Stimulated activated CD4-positive, alpha-beta T cell treated with anti-CD3 and anti-CD28 coated beads, Interleukin-4, amount 100 ng/mL, for 1 hour (primary cell): ENCODE data around the gene SLC25A51.
"Not testable (repeated sequence)": the region's sequence is repeated elsewhere in the genome, so short reads cannot be mapped to it uniquely, and the experiment has no call there.

Experiments used
- DNase-seq: peaks from one replicate; pipeline ENCODE4 v3.0.0-alpha.2; 2020

SLC25A51 gene

DNA sequence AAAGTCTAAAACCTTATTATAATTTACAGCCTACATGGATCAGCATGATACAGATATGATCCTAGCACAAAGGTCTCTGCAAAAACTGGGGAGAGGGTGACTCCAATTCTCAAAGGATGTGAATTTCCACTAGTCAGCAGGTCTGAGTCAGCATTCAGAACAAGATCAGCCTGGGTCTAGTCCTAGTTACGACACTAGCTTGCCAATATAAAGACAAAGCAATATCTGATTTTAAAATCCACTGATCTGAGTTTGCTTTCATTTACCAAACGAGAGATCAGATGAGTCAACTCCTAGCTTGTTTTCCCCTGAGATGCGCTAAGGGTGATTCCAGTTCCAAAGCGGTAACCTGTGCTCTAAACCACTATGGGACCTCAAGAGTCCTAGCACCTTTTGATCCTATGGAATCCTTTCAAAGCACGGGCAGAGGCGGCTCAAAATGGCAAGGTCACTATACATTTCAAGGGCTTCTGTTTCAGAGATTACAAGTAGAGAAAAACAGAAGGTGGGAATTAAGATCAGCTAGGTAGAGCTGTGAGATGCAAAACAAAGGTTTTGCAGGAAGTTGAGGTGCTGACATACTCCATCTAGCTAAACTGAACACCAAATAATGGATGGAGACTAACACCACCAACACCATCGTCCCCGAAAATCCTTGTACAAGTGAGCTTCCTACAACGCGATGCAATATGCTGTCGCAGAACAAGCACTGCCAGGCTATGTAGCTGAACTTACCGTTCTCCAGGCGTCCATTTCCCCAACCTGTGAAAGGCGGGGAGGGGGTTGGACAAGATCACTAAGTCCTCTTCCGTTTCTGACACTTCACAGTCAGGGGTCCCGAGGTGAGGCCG, 906 bp downstream of the SLC25A51 start:
- no peak for DNase-seq

DNA sequence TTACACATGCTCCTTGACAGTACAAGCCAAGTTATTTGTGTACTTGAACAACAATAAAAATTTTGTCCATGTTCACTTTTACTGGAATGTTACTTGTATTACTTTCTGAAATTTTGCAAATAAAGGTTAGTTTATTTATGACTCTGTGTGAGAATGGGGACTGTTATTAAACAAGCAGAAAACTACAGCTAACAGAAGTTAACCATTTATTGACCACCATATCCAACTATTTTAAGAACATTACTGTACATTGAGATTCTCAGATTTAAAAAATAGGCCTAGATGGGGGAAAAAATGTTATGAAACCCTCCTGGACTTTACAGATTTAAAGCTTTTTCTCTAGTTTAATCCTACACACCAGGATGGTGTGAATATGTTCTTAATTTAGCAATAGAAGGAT, 1.8 kb downstream of the SLC25A51 start:
- no peak for DNase-seq

DNA sequence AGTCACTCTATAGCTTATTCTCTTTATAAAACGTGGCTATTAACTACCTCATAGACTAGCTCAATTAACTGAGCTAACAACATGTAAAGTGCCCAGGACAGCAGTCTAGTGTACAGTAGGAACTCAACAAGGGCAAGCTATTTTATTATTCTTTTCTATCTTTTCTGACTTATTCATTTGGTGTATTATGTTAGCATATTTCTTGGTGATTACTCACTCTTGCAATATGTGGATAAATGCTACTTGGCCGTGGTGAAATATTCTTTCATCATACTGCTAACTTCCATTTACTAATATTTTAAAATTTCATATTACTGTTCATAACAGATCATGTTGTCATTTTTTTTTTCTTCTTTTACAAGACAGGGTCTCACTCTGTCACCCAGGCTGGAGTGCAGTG, 4.9 kb downstream of the SLC25A51 start:
- DNase-seq = no peak

DNA sequence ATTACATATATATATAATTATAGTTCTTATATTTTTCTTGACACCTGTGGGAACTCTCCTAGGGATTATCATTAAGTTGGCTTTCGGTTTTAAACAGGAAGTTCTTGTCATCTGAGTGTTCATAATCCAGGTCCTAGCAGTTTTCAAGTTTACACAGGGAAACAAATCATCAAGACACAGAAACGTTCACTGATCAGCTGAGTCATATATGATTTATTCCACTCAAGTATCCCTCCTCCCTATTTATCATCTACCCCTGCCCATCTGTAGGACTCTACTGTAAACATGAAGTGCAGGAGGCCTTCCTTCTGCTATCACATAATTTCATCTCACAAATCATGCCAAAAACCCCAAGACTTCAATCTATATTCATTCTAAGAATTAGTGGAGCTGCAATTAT, 6.3 kb downstream of the SLC25A51 start:
- DNase-seq = no peak

DNA sequence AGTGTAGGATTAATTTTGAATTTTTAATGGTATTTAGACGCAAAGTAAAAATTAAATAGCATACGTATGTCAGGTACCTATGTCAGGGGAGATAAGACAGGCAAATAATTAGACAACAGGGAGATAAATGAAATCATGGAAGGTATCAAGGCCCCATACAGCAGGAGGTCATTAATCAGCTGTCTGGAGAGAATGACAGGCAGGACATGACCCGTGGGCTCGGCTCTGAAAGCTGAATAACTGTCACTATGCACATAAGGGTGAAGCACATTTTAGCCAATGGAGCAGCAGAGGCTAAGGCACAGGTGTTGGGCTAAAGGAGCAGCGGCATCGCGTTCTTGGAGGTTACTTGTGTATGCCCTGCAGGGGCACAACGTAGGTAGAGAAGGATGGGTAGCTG, 11.9 kb downstream of the SLC25A51 start:
- DNase-seq = no peak

DNA sequence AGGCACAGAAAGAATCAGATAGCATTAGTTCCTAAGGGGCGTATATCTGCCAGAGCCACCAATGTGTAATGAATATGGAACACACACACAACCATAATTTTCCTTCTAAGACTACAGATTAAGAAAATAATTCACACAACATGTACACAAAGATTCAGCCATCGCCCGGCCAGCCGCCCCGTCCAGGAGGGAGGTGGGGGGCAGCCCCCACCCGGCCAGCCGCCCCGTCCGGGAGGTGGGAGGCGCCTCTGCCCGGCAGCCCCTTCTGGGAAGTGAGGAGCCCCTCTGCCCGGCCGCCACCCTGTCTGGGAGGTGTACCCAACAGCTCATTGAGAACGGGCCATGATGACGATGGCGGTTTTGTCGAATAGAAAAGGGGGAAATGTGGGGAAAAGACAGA, 12.9 kb downstream of the SLC25A51 start:
- DNase-seq = not testable (repeated sequence)

DNA sequence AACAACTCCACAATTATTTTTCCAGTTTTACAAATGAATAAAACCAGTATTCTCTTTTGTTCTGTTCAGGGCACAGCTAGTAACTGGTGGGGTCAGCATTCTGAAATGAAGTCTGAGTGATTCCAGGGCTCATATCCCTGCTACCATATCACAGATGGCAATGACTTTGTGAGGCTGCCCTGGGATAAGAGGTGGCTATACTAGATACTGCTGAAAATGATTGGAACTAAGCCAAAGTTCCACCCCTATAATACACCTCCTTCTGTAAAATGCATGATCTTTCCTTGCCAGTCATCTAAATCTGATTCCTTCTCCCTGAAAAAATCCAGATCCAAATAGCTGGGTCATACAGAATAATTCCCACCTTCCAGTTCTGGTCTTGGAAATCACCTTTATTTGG, 14.4 kb downstream of the SLC25A51 start:
- DNase-seq = no peak

DNA sequence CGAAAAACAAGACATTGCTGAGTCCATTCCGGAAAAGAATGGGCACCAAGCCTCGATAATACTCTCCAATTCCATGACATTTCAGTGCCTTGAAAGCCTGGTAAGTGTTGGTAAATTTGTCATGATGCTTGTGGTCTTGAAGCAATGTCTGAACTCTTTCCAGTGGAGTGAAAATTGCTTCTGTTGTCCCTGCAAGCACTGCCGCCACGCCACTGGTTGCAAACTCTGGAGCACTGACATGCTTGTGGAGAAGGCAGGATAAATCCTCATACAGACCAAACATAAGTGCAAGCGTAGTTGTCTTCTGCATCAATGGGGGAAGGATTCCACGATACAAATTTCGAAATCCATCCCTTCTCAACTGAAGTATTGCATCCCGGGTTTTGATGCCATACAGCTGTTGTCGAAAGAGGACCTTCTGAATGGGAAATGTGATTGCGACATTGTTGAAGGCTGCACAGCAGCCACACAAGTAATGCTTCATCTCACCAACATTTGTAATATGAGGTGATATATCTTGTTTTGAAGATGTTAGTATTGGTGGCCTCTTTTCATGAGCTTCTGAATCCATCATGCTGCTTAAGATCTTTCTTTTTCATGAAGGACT, 15.8 kb downstream of the SLC25A51 start:
- not testable (repeated sequence) for DNase-seq

DNA sequence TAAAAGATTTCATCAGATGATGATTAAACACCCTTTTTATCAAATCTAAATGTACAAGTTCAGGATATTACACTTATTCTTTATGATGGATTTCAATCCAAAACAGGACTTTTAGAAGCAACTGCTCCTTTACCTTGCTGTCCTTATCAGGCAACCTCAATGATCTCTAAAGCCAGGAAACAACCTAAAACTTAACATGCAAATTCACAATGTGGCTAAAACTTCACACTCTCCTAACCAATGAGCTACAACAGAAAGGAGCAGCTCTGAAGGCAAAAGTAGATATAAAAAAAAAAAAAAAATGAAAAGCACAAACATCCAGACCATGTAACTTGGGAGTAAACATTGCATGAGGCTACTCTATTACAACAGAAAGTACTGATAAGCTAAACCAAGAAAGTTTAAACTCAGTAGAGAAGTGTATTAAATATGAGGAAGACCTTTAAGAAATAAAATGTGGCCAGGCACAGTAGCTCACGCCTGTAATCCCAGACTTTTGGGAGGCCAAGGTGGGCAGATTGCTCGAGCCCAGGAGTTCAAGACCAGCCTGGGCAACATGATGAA, 22.9 kb downstream of the SLC25A51 start:
- no peak for DNase-seq

DNA sequence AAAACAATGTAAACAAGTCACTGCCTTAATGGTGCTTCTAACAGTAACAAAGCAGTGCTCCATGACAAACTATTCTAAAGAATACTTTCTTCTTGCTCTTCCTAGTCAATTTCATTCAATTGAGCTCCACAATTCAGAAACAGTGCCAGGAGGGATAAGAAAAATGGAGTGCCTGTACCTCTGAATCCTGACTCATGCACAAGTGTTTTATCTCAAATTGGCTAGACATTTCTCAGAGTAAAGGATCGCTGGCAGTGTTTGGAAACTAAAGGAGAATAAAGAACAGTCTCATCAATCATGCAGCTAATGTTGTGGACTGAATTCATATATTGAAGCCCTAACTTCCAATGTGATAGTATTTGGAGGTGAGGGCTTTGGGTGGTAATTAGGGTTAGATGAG, 27.6 kb downstream of the SLC25A51 start:
- DNase-seq = no peak

DNA sequence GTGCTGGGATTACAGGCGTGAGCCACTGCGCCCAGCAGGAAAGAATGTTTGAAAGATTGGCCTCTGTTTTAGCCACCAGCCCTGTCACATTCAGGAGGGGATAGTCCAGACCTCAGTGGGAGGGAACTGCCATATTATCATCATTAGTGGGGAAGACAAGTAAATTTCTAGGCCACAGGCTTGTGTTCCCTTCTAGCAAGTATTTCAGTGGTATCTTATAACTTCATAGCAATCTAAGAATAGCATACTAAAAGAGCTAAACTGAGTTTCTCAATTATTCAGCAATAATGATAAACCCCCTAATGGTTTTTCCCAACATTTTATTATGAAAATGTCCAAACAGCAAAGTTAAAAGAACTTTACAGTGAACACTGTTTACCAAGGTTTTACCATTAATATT, 30.0 kb downstream of the SLC25A51 start:
- no peak for DNase-seq

DNA sequence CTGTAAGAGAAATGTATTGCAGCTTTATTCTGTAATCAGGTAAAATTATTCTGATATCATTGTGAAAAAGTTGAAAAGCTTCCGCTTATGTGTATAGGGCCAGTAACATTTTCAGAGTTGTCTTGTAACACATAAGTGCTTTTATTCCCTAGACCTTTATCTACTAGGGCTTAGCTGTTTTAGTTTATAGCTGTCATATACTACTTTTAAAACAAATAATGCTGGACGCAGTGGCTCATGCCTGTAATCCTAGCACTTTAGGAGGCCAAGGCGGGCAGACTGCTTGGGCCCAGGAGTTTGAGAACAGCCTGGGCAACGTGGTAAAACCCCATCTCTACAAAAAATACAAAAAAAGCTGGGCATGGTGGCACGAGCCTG, 33.1 kb downstream of the SLC25A51 start:
- DNase-seq = no peak

DNA sequence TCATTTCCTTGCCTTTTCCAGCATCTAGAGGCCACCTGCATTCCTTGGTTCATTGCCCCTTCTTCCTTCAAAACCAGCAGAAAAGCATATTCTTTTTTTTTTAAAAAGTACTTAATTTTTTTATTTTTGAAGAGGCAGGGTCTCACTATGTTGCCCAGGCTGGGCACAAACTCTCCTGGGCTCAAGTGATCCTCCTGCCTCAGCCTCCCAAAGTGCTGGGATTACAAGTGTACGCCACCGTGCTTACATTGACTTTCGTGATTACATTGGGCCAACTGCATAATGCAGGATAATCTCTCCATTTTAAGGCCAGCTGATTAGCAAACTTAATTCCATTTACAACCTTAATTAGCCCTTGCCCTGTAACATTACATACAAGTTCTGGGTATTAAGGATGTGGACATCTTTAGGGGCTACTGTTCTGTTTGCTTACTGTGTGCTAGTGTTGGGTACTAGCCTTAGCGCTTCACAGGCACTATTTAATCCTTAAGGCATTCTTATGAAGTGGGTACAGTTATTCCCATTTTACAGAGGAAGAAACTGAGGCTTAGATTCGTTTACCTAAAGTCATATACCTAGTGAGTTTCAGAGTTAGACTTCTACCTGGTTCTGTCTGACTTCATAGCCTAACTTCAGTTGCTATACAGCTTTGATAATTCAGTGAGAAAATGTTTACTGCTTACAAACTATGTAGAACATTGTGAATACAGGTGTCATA, 33.7 kb downstream of the SLC25A51 start:
- no peak for DNase-seq

DNA sequence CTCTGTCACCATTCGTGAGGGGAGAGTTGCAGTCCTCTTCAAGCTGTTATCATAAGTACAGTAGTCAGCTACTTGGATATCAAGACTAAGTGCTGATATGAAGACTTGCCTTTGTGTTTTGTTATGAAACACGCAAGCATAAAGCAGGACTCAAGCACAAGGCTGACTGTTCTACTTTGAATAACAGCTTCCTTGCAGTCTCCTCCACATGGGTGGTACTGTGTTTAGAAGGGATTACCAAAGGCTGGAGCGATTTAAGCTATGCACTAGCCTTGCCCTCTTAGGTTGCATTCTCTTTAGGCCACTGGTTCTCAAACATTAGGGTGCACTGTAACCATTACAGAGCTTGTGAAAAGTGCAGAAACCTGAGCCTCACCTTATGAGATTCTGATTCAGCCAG, 41.4 kb downstream of the SLC25A51 start:
- DNase-seq = no peak

DNA sequence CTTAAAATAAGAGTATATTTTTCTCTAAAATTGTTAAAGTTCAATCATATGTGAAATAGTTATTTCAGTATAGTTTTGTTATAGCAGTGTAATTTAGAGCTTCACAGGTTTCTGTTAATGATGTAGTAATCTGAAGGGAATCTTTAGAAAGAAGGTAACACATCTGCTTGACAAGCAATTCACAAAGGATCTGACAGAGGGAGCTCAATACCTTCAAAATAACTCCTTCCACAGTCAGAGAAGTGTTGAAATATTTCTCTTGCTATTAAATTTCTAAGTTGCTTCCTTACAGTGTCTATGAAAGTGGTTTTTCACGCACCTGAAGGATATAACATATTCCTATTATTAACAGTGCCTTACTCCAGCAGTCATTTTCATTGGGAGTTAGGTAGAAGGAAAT, 44.9 kb downstream of the SLC25A51 start:
- DNase-seq = no peak

DNA sequence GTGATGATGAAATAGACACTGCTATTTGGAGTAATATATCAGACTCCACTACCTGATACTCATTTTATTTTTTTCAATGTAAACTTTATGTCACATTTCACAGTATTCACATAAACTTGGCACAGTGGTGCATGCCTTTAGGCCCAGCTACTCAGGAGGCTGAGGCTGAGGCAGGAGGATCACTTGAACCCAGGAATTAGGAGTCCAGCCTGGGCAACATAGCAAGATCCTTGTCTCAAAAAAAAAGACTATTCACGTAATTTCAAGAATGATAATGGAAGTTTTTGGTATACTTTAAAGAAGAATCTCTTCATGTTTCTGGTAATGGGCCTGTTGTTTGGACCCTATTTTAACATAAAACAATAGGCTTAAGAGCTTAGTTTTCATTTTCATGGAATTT, 47.4 kb downstream of the SLC25A51 start:
- DNase-seq = no peak

DNA sequence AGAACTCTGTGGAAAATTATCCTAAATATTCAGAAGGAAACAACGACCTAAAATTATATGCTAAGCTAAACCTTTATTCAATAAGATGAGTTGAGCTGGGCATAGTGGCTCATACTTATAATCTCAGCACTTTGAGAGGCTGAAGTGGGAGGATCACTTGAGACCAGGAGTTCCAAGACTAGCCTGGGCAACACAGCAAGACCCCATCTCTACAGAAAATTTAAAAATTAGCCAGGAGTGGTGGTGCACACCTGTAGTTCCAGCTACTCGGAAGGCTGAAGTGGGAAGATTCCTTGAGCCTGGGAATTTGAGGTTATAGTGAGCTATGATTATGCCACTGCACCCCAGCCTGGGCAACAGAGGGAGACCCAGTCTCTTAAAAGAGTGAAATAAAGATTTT, 51.7 kb downstream of the SLC25A51 start:
- no peak for DNase-seq

DNA sequence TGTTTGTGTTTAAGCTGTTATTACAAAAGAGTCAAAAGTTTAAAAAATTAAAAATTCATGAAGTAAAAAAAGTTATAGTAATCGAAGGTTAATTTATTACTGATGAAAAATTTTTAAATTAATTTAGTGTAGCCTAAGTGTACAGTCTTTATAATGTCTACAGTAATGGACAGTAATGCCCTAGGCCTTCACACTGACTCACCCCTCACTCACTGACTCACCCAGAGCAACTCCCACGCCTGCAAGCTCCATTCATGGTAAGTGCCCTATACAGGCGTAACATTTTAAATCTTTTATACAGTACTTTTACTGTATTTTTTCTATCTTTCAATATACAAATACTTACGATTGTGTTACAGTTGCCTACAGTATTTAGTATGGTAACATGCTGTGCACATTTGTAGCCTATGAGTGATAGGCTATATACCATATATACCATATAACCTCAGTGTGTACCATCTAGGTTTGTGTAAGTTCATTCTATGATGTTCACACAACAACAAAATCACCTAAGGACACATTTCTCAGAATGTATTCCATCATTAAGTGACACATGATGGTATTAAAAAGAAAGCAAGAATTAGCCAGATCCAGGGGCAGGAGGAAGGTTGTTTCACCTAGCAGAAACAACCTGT, 63.2 kb downstream of the SLC25A51 start:
- peak; percentile 13 for DNase-seq

DNA sequence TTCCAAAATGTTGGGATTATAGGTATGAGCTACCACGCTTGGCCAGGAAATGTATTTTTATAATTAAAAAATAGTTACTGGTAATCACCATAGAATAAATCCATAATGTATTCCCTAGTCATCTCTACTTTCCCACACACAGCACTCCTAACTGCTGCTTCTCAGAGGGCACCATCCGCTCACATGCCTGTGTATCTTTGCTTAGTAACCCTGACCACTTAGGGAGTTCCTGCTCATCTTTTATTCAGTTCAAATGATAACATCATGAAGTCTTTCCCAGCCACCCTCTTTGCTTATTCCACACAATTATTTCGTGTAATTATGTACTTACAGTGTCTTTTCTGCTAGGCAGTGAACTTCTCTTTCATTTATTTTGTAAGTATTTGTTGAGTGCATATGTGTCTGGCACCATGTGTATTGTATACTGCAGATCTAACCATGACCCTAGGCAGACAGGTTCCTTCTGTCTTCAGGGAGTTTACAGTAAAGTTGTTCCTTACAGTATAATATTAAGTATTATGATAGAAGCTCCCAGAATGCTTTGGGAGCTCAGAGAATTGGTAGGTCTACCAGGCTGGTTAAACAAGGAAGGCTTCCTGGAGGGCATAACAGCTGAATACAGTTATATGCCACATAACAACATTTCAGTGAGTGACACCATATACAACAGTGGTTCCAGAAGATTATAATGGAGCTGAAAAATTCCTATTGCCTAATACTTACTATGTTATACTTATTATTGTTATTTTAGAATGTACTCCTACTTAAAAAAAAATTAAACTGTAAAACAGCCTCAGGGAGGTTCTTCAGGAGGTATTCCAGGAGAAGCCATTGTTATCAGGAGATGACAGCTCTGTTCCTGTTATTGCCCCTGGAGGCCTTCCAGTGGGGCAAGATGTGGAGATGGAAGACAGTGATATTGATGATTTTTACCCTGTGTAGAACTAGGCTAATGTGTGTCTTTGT, 64.1 kb downstream of the SLC25A51 start:
- no peak for DNase-seq
